HG03342 (cell line): ENCODE measurements around the gene DGKB.

Experiments
- ATAC-seq: cut with Tn5 transposase; IDR thresholded peaks from one replicate; pipeline ENCODE4 v1.9.1; 2021; ENCODE audit warnings: mild to moderate bottlenecking, moderate library complexity; ENCODE audit not compliant: unreplicated experiment

The DGKB gene

GRCh38 chr7:14902589-14903067 is at the start of gene DGKB:
Gene DGKB (minus strand): TSS chr7:14902751.
- no peak for ATAC-seq

- ATAC-seq = no peak
Observed at GRCh38 chr7:14950013-14950412, 47.5 kb upstream of the DGKB start.

GRCh38 chr7:14938181-14938580 is 35.6 kb upstream of the DGKB start:
- ATAC-seq = no peak

- no peak for ATAC-seq
Observed at GRCh38 chr7:14937581-14937980, 35.0 kb upstream of the DGKB start.

GRCh38 chr7:14936554-14936953 is 34.0 kb upstream of the DGKB start:
- no peak for ATAC-seq

- ATAC-seq = no peak
Observed at GRCh38 chr7:14934839-14935238, 32.3 kb upstream of the DGKB start.

- ATAC-seq = no peak
Observed at GRCh38 chr7:14931511-14932215, 29.1 kb upstream of the DGKB start.

GRCh38 chr7:14924398-14924797 is 21.8 kb upstream of the DGKB start:
- ATAC-seq = no peak

GRCh38 chr7:14911077-14911476 is 8.5 kb upstream of the DGKB start:
- ATAC-seq = no peak

- no peak for ATAC-seq
Observed at GRCh38 chr7:14908697-14909096, 6.1 kb upstream of the DGKB start.

GRCh38 chr7:14905764-14906163 is 3.2 kb upstream of the DGKB start:
- no peak for ATAC-seq

- ATAC-seq = no peak
Observed at GRCh38 chr7:14900051-14900450, 2.5 kb downstream of the DGKB start.

GRCh38 chr7:14899030-14899429 is 3.5 kb downstream of the DGKB start:
- ATAC-seq = no peak

- ATAC-seq = no peak
Observed at GRCh38 chr7:14896461-14896860, 6.1 kb downstream of the DGKB start.

- ATAC-seq = no peak
Observed at GRCh38 chr7:14894826-14895225, 7.7 kb downstream of the DGKB start.

GRCh38 chr7:14892961-14893360 is 9.6 kb downstream of the DGKB start:
- ATAC-seq = no peak

GRCh38 chr7:14891289-14891688 is 11.3 kb downstream of the DGKB start:
- ATAC-seq = no peak

GRCh38 chr7:14888962-14889361 is 13.6 kb downstream of the DGKB start:
- no peak for ATAC-seq

- ATAC-seq = no peak
Observed at GRCh38 chr7:14886533-14886932, 16.0 kb downstream of the DGKB start.

GRCh38 chr7:14875941-14876587 is 26.5 kb downstream of the DGKB start:
- no peak for ATAC-seq

GRCh38 chr7:14871880-14872279 is 30.7 kb downstream of the DGKB start:
- ATAC-seq = no peak

GRCh38 chr7:14870394-14870793 is 32.2 kb downstream of the DGKB start:
- no peak for ATAC-seq

- ATAC-seq = no peak
Observed at GRCh38 chr7:14868937-14869336, 33.6 kb downstream of the DGKB start.
